ENCODE results near the gene ANKRD40. TPM values are rescaled to one million over a fixed set of nuclear protein-coding genes. Genes with fewer than 3 reads are reported as not detected.

The ANKRD40 gene
- total RNA-seq, 4 donors from 2014 or later = 22.4 to 31.1 (median 22.7) TPM

GRCh38 chr17:50666316-50666715 is 41.4 kb downstream of the ANKRD40 start:
- WGBS, 2 donors = 94 to 96% methylated on average over 8 of the region's 8 CpGs
- TF ChIP-seq POLR2A (IDR thresholded peaks at IDR 0.05) (no peak), CTCF (IDR thresholded peaks at IDR 0.05) (no peak)
- no peak overlapping the region for H3K4me3 ChIP-seq (ENCODE audit: low read depth, poor library complexity, severe bottlenecking)
- DNase-seq (ENCODE audit: low spot score in 2 of 2) = no peak
- intact Hi-C loops (cut with DNase I; ENCODE audit: low total_unique reads) = no loop called here

GRCh38 chr17:50665838-50666237 is 41.9 kb downstream of the ANKRD40 start:
- no peak overlapping the region for H3K4me3 ChIP-seq (ENCODE audit: low read depth, poor library complexity, severe bottlenecking)
- 81 to 90% methylated on average over 5 of the region's 5 CpGs for WGBS, 2 donors
- intact Hi-C loops (cut with DNase I; ENCODE audit: low total_unique reads) = no loop called here
- TF ChIP-seq CTCF (IDR thresholded peaks at IDR 0.05) (no peak), POLR2A (IDR thresholded peaks at IDR 0.05) (no peak)
- DNase-seq (ENCODE audit: low spot score in 2 of 2) = no peak

GRCh38 chr17:50664788-50665458 is 42.8 kb downstream of the ANKRD40 start:
- intact Hi-C loops (cut with DNase I; ENCODE audit: low total_unique reads) = no loop called here

GRCh38 chr17:50663812-50664374 is 43.8 kb downstream of the ANKRD40 start:
- H3K4me3 ChIP-seq (ENCODE audit: low read depth, poor library complexity, severe bottlenecking) = no peak overlapping the region
- no peak for DNase-seq (ENCODE audit: low spot score in 2 of 2)
- 86 to 87% methylated on average over 10 of the region's 10 CpGs for WGBS, 2 donors
- TF ChIP-seq CTCF (IDR thresholded peaks at IDR 0.05) (no peak), POLR2A (IDR thresholded peaks at IDR 0.05) (no peak)
- intact Hi-C loops (cut with DNase I; ENCODE audit: low total_unique reads) = no loop called here

More at GRCh38 chr17:50664788-50665458, 42.8 kb downstream of the ANKRD40 start:
- 83 to 90% methylated on average over 11 to 12 of the region's 12 CpGs for WGBS, 2 donors
- no peak for DNase-seq (ENCODE audit: low spot score in 2 of 2)
- no peak for TF ChIP-seq CTCF (IDR thresholded peaks at IDR 0.05)
- TF ChIP-seq POLR2A (IDR thresholded peaks at IDR 0.05) = no peak
- no peak overlapping the region for H3K4me3 ChIP-seq (ENCODE audit: low read depth, poor library complexity, severe bottlenecking)

GRCh38 chr17:50662632-50663225 is 45.0 kb downstream of the ANKRD40 start:
- TF ChIP-seq CTCF (IDR thresholded peaks at IDR 0.05) (no peak), POLR2A (IDR thresholded peaks at IDR 0.05) (no peak)
- WGBS, 2 donors = 93 to 96% methylated on average over 9 of the region's 9 CpGs
- no peak overlapping the region for H3K4me3 ChIP-seq (ENCODE audit: low read depth, poor library complexity, severe bottlenecking)
- intact Hi-C loops (cut with DNase I; ENCODE audit: low total_unique reads) = no loop called here
- no peak for DNase-seq (ENCODE audit: low spot score in 2 of 2)
